ENCODE measurements around the gene MCOLN1. TPM values are rescaled to one million over a fixed set of nuclear protein-coding genes. Genes with fewer than 3 reads are reported as not detected.

The MCOLN1 gene
- polyA plus RNA-seq, 1 of the 3 experiments (the other 2 are of a cell fraction) = 28.4 TPM

DNA sequence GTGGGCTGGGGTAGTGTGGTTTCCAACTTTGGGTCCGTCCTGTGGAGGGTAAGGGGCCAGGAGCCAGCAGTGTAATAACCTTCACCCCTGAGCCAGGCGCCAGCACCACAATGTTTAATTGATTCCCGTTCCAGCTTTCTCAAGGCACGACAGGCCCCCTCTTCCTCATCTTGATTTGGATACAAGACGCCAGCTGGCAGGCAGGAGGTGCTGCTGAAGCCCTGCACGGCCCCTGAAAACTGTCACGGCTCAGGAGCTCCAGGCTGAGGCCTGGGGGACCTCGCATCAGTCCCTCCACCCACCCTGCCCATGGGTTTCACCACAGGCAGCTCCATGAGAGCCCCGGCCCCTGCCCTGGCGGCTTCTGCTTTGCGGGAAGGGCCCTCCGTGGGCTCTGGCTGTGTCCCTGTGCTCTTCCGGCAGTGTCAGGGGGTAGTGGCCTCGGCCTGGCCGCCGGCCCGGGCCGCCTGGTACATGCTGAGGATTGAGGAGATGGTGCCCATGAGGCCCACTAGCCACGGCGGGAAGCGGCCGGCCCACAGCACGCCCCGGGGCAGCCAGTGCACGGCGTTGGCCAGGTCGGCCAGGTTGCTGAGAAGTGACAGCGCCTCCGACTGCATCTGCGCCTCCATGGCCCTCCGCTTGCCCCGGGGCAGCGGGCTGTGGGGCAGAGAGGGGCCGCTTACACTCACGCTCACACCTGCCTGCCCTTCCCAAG is 45.5 kb upstream of the MCOLN1 start (continued):
- TF ChIP-seq, protein P1, sequence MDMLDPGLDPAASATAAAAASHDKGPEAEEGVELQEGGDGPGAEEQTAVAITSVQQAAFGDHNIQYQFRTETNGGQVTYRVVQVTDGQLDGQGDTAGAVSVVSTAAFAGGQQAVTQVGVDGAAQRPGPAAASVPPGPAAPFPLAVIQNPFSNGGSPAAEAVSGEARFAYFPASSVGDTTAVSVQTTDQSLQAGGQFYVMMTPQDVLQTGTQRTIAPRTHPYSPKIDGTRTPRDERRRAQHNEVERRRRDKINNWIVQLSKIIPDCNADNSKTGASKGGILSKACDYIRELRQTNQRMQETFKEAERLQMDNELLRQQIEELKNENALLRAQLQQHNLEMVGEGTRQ (IDR thresholded peaks at IDR 0.05; ENCODE audit: borderline replicate concordance, low read depth, low read length) = no peak
- TF ChIP-seq JUND (IDR thresholded peaks at IDR 0.05) (no peak), EP300 (IDR thresholded peaks at IDR 0.05; ENCODE audit: borderline replicate concordance in 1 of 2, low read depth in 1 of 2, low read length in 1 of 2) (no peak), SMC3 (IDR thresholded peaks at IDR 0.05; ENCODE audit: low read depth, low read length) (no peak)
- TF ChIP-seq, protein P2, sequence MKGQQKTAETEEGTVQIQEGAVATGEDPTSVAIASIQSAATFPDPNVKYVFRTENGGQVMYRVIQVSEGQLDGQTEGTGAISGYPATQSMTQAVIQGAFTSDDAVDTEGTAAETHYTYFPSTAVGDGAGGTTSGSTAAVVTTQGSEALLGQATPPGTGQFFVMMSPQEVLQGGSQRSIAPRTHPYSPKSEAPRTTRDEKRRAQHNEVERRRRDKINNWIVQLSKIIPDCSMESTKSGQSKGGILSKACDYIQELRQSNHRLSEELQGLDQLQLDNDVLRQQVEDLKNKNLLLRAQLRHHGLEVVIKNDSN (IDR thresholded peaks at IDR 0.05; ENCODE audit: borderline replicate concordance, low read depth) = no peak

DNA sequence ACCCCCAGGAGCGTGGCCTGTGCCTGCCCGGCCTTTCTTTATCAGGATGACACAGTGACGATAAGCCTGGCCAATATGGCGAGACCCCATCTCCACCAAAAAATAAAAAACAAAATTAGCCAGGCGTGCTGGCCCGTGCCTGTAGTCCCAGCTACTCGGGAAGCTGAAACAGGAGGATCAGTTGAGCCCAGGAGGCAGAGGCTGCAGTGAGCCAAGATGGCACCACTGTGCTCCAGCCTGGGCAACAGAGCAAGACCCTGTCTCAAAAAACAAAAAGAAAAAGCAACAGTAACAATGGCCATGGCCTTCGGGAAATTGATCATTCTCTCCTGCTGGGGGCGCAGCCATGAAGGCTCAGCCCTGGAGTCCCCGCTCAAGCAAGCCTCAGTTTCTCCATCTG is 44.7 kb upstream of the MCOLN1 start:
- Histone ChIP-seq H3F3A (replicated peaks; ENCODE audit: insufficient read depth) (no peaks in the 10 kb centered on the region), H3K4me1 (ENCODE audit: control insufficient read depth in 1 of 2, insufficient read depth in 2 of 2, low read depth in 1 of 2, low read length in 1 of 2) (peaks cover 0 to 22% of the 10 kb centered on the region in 2 experiments; a peak in 1 of 4 replicates), H3K27ac (ENCODE audit: low read depth in 2 of 2, low read length in 1 of 2) (no peak overlapping the region), H3K36me3 (replicated peaks in 1 of 2; ENCODE audit: control insufficient read depth in 1 of 2, insufficient read depth in 2 of 2, low read length in 1 of 2) (no peaks in the 10 kb centered on the region), H3K9me3 (no peaks in the 10 kb centered on the region), H3K27me3 (ENCODE audit: insufficient read depth) (no peaks in the 10 kb centered on the region), H3K9me2 (no peaks in the 10 kb centered on the region), H4K20me1 (ENCODE audit: insufficient read depth) (no peaks in the 10 kb centered on the region), H3K4me3 (ENCODE audit: low read depth in 2 of 2, low read length in 1 of 2) (no peak overlapping the region), H3K4me2 (no peak overlapping the region), H2AFZ (ENCODE audit: low read depth) (no peak overlapping the region), H3K9ac (no peak overlapping the region), H3K79me2 (ENCODE audit: insufficient read depth) (no peaks in the 10 kb centered on the region)
- DNase-seq = no peak
- 82% methylated on average over 10 of the region's 10 CpGs for WGBS (ENCODE audit: low lambda C conversion rate)
- ChIA-PET POLR2A (no interaction called here), CTCF (no interaction called here)
- no peak for TF ChIP-seq POLR2AphosphoS5 (IDR thresholded peaks at IDR 0.05; ENCODE audit: low read depth, low read length)
- TF ChIP-seq, protein P3, sequence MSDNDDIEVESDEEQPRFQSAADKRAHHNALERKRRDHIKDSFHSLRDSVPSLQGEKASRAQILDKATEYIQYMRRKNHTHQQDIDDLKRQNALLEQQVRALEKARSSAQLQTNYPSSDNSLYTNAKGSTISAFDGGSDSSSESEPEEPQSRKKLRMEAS (IDR thresholded peaks at IDR 0.05; ENCODE audit: low read depth) = no peak

DNA sequence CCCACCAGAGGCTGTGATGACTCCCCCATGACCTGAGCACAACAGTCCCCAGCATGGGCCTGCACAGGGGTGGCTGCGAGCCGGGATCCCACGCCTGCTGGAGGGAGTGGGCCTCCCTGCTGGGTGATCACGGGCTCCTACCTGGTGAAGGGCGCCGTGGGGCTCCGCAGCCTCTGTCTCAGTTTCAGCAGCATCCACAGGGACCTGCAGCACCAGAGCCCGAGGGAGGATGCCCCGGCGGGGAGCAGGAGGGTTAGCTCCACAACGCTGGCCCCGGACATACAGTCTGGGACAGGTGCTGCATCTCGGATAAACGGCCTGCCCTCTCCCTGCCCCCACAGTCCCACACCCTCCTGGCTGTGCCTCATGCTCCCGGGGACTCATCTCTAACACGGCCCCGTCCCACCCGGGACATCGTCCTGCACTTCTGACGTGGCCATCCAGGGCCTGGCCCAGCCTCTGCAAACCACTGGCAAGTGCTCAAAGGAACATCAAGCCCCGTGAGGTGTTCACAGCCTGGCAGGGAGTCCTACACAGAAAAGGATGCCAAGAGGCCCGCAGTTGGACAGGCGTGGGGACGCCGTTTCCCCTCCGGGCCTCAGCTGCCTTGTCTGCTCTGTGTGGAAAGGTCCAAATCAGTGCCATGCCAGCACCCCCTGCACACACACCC is 44.1 kb upstream of the MCOLN1 start:
- Histone ChIP-seq H2AFZ (ENCODE audit: low read depth) (no peak overlapping the region), H3K79me2 (ENCODE audit: insufficient read depth) (no peaks in the 10 kb centered on the region), H3K27me3 (ENCODE audit: insufficient read depth) (no peaks in the 10 kb centered on the region), H3K9ac (no peak overlapping the region), H3K4me1 (ENCODE audit: control insufficient read depth in 1 of 2, insufficient read depth in 2 of 2, low read depth in 1 of 2, low read length in 1 of 2) (peaks cover 0 to 27% of the 10 kb centered on the region in 2 experiments; a peak in 1 of 4 replicates), H3F3A (replicated peaks; ENCODE audit: insufficient read depth) (no peaks in the 10 kb centered on the region), H3K27ac (ENCODE audit: low read depth in 2 of 2, low read length in 1 of 2) (no peak overlapping the region; a peak in 1 of 4 replicates), H3K9me2 (no peaks in the 10 kb centered on the region), H3K9me3 (no peaks in the 10 kb centered on the region), H3K36me3 (replicated peaks in 1 of 2; ENCODE audit: control insufficient read depth in 1 of 2, insufficient read depth in 2 of 2, low read length in 1 of 2) (no peaks in the 10 kb centered on the region), H4K20me1 (ENCODE audit: insufficient read depth) (no peaks in the 10 kb centered on the region), H3K4me3 (ENCODE audit: low read depth in 2 of 2, low read length in 1 of 2) (no peak overlapping the region), H3K4me2 (no peak overlapping the region)
- ChIA-PET POLR2A (no interaction called here), CTCF (no interaction called here)
- DNase-seq = peak; percentile 29
- WGBS (ENCODE audit: low lambda C conversion rate) = 86% methylated on average over 18 of the region's 26 CpGs
- no peak for TF ChIP-seq RXRA (IDR thresholded peaks at IDR 0.05; ENCODE audit: borderline replicate concordance, low read depth)
- no peak for TF ChIP-seq RAD21 (IDR thresholded peaks at IDR 0.05; ENCODE audit: low read length)
- TF ChIP-seq GABPA (IDR thresholded peaks at IDR 0.05; ENCODE audit: low read depth) = no peak
- TF ChIP-seq, protein P3 (IDR thresholded peaks at IDR 0.05; ENCODE audit: low read depth) = no peak
- TF ChIP-seq NFIC (IDR thresholded peaks at IDR 0.05; ENCODE audit: borderline replicate concordance) = no peak
- TF ChIP-seq FOXJ3 (CRISPR knock-in tag; IDR thresholded peaks at IDR 0.05) = no peak
- TF ChIP-seq, protein P4, sequence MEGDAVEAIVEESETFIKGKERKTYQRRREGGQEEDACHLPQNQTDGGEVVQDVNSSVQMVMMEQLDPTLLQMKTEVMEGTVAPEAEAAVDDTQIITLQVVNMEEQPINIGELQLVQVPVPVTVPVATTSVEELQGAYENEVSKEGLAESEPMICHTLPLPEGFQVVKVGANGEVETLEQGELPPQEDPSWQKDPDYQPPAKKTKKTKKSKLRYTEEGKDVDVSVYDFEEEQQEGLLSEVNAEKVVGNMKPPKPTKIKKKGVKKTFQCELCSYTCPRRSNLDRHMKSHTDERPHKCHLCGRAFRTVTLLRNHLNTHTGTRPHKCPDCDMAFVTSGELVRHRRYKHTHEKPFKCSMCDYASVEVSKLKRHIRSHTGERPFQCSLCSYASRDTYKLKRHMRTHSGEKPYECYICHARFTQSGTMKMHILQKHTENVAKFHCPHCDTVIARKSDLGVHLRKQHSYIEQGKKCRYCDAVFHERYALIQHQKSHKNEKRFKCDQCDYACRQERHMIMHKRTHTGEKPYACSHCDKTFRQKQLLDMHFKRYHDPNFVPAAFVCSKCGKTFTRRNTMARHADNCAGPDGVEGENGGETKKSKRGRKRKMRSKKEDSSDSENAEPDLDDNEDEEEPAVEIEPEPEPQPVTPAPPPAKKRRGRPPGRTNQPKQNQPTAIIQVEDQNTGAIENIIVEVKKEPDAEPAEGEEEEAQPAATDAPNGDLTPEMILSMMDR (IDR thresholded peaks at IDR 0.05) = no peak
- no peak for TF ChIP-seq POLR2AphosphoS5 (IDR thresholded peaks at IDR 0.05; ENCODE audit: low read depth, low read length)
- no peak for TF ChIP-seq MEF2A (IDR thresholded peaks at IDR 0.05; ENCODE audit: borderline replicate concordance, low read depth)
- no peak for TF ChIP-seq TAF1 (IDR thresholded peaks at IDR 0.05; ENCODE audit: borderline replicate concordance, low read depth, low read length)
- TF ChIP-seq, protein P5, sequence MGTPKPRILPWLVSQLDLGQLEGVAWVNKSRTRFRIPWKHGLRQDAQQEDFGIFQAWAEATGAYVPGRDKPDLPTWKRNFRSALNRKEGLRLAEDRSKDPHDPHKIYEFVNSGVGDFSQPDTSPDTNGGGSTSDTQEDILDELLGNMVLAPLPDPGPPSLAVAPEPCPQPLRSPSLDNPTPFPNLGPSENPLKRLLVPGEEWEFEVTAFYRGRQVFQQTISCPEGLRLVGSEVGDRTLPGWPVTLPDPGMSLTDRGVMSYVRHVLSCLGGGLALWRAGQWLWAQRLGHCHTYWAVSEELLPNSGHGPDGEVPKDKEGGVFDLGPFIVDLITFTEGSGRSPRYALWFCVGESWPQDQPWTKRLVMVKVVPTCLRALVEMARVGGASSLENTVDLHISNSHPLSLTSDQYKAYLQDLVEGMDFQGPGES (IDR thresholded peaks at IDR 0.05; ENCODE audit: low read depth, low read length) = no peak
- TF ChIP-seq, protein P1 (IDR thresholded peaks at IDR 0.05; ENCODE audit: borderline replicate concordance, low read depth, low read length) = no peak
- TF ChIP-seq RFX5 (IDR thresholded peaks at IDR 0.05; ENCODE audit: low read length) = no peak

All from SK-N-SH (cell line).